IMR-90 (cell line): ENCODE measurements around the gene MGME1. TPM values are rescaled to one million over a fixed set of nuclear protein-coding genes. Genes with fewer than 3 reads are reported as not detected.

Experiments
- ATAC-seq: fragments of 200-7000 bp; cut with Tn5 transposase; 2 replicates; pipeline ENCODE4 v1.9.1; 2020; ENCODE audit warnings: low read depth, mild to moderate bottlenecking, moderate library complexity
- BruUV-seq: library from RNA; stranded (reverse); fragments of 400-500 nt; replicated peaks from 2 replicates; lab custom pipeline; 2021; lab: Mats Ljungman, UMichigan
- CTCF ChIA-PET: fragments of 300-600 bp; formaldehyde crosslinking; extraction: SDS; loops from one replicate; lab custom pipeline; 2021; ENCODE audit warnings: antibody characterized with exemption; lab: Yijun Ruan, JAX
- POLR2A ChIA-PET: fragments of 300-600 bp; sonication (Branson Sonifier 250); formaldehyde crosslinking; loops from one replicate; lab custom pipeline; 2022; ENCODE audit warnings: antibody characterized with exemption; ENCODE audit not compliant: unreplicated experiment; lab: Charles Lee
- DNase-seq: peaks from one replicate; pipeline ENCODE4 v3.0.0; 2013
- H2AFZ ChIP-seq: replicated peaks from 2 replicates; pipeline ENCODE3; 2013; ENCODE audit warnings: low read length, mild to moderate bottlenecking; ENCODE audit not compliant: poor library complexity
- H2AK5ac ChIP-seq: 2 replicates; pipeline ENCODE4 v1.6.1; 2013; ENCODE audit warnings: low read depth, low read length, inconsistent platforms
- H2AK9ac ChIP-seq: replicated peaks from 2 replicates; pipeline ENCODE3; 2013; ENCODE audit warnings: mild to moderate bottlenecking, low read depth, low read length, moderate library complexity; ENCODE audit not compliant: poor library complexity
- H2BK120ac ChIP-seq: 2 replicates; pipeline ENCODE4 v1.6.1; 2013; ENCODE audit warnings: low read depth, low read length, inconsistent platforms
- H2BK15ac ChIP-seq: 3 replicates; pipeline ENCODE4 v1.6.1; 2013; ENCODE audit warnings: low read depth, low read length, inconsistent platforms
- H2BK20ac ChIP-seq: 2 replicates; pipeline ENCODE4 v1.6.1; 2013; ENCODE audit warnings: low read depth, mild to moderate bottlenecking, inconsistent platforms, low read length, moderate library complexity
- H2BK5ac ChIP-seq: 2 replicates; pipeline ENCODE4 v1.6.1; 2013; ENCODE audit warnings: mild to moderate bottlenecking, low read depth, low read length, inconsistent platforms; ENCODE audit not compliant: poor library complexity, severe bottlenecking
- H3K14ac ChIP-seq: replicated peaks from 2 replicates; pipeline ENCODE4 v1.6.1; 2013; ENCODE audit warnings: low read depth, low read length, inconsistent platforms
- H3K18ac ChIP-seq: 2 replicates; pipeline ENCODE4 v1.6.1; 2013; ENCODE audit warnings: low read depth, low read length, control low read depth
- H3K23ac ChIP-seq: 2 replicates; pipeline ENCODE4 v1.6.1; 2013; ENCODE audit warnings: low read depth, low read length, inconsistent platforms
- H3K27ac ChIP-seq: 2 replicates; pipeline ENCODE4 v1.5.1; 2013; ENCODE audit warnings: mild to moderate bottlenecking, control low read depth, low read length; ENCODE audit not compliant: insufficient read depth
- H3K27me3 ChIP-seq: 2 replicates; pipeline ENCODE4 v1.6.1; 2013; ENCODE audit warnings: low read length; ENCODE audit not compliant: control insufficient read depth, insufficient read depth
- H3K36me3 ChIP-seq: 2 replicates; pipeline ENCODE4 v1.6.1; 2013; ENCODE audit warnings: low read length, mixed read lengths; ENCODE audit not compliant: control insufficient read depth, insufficient read depth
- H3K4ac ChIP-seq: 2 replicates; pipeline ENCODE4 v1.6.1; 2013; ENCODE audit warnings: low read depth, low read length, inconsistent platforms
- H3K4me1 ChIP-seq: 2 replicates; pipeline ENCODE4 v1.6.1; 2013; ENCODE audit warnings: low read length, mixed read lengths; ENCODE audit not compliant: control insufficient read depth, insufficient read depth
- H3K4me2 ChIP-seq: 2 replicates; pipeline ENCODE4 v1.6.1; 2013; ENCODE audit warnings: low read depth, mild to moderate bottlenecking, control low read depth, low read length, moderate library complexity
- H3K4me3 ChIP-seq: 2 replicates; pipeline ENCODE4 v1.5.1; 2013; ENCODE audit warnings: low read depth, mild to moderate bottlenecking, control low read depth, low read length, moderate library complexity; ENCODE audit not compliant: insufficient read depth
- H3K56ac ChIP-seq: 2 replicates; pipeline ENCODE4 v1.6.1; 2013; ENCODE audit warnings: low read length, inconsistent platforms; ENCODE audit not compliant: insufficient read depth; ENCODE audit errors: extremely low read depth
- H3K79me1 ChIP-seq, 2 experiments: 2 replicates each; pipeline ENCODE4 v1.6.1; 2013; ENCODE audit warnings: low read length in 2 of 2, inconsistent platforms in 1 of 2, low read depth in 1 of 2
- H3K9ac ChIP-seq: 2 replicates; pipeline ENCODE4 v1.6.1; 2013; ENCODE audit warnings: low read depth, low read length, control low read depth
- H3K9me1 ChIP-seq: 2 replicates; pipeline ENCODE4 v1.6.1; 2013; ENCODE audit warnings: low read length, inconsistent platforms; ENCODE audit not compliant: insufficient read depth
- H3K9me3 ChIP-seq: 2 replicates; pipeline ENCODE4 v1.6.1; 2013; ENCODE audit warnings: low read length; ENCODE audit not compliant: control insufficient read depth, insufficient read depth
- H4K20me1 ChIP-seq: 2 replicates; pipeline ENCODE4 v1.6.1; 2013; ENCODE audit warnings: low read length, inconsistent platforms; ENCODE audit not compliant: insufficient read depth
- H4K5ac ChIP-seq: 2 replicates; pipeline ENCODE4 v1.6.1; 2013; ENCODE audit warnings: mild to moderate bottlenecking, low read depth, low read length, control low read depth
- H4K8ac ChIP-seq, 2 experiments: 2 replicates each; pipeline ENCODE4 v1.6.1; 2013; ENCODE audit warnings: low read depth in 2 of 2, low read length in 2 of 2, control low read depth in 1 of 2, inconsistent platforms in 1 of 2
- H4K91ac ChIP-seq: 2 replicates; pipeline ENCODE4 v1.6.1; 2013; ENCODE audit warnings: low read depth, low read length, inconsistent platforms; ENCODE audit not compliant: insufficient read depth
- CHD1 ChIP-seq: IDR thresholded peaks from 2 replicates; pipeline ENCODE4 v1.6.1; 2012; ENCODE audit warnings: low read depth, low read length, improper control_type of control experiment
- FOS ChIP-seq: fragments of 150-350 bp; IDR thresholded peaks from 2 replicates; pipeline ENCODE4 v1.6.1; 2016; ENCODE audit warnings: low read depth, low read length
- MAZ ChIP-seq: IDR thresholded peaks from 2 replicates; pipeline ENCODE4 v1.6.1; 2012; ENCODE audit warnings: low read depth, mild to moderate bottlenecking, low read length, improper control_type of control experiment, moderate library complexity, borderline replicate concordance
- RCOR1 ChIP-seq: IDR thresholded peaks from 2 replicates; pipeline ENCODE4 v1.6.1; 2012; ENCODE audit warnings: mild to moderate bottlenecking, low read length, improper control_type of control experiment; ENCODE audit not compliant: insufficient replicate concordance
- RFX5 ChIP-seq: IDR thresholded peaks from 2 replicates; pipeline ENCODE4 v1.8.0; 2012; ENCODE audit warnings: low read depth, mild to moderate bottlenecking, low read length, moderate library complexity
- SMC3 ChIP-seq: fragments of 150-350 bp; IDR thresholded peaks from 2 replicates; pipeline ENCODE4 v1.6.1; 2016; ENCODE audit warnings: low read depth, mild to moderate bottlenecking, antibody characterized with exemption, low read length, moderate library complexity
- WGBS, 2 experiments: methylation state at CpG; one replicate each; pipeline versions ENCODE4 v1.1.5 to v1.1.7; 2013; ENCODE audit warnings: missing lambda C conversion rate in 2 of 2; ENCODE audit not compliant: insufficient read length in 1 of 2; ENCODE audit errors: extremely low coverage in 2 of 2; 5-methylcytosine and 5-hydroxymethylcytosine counted together
- dilution Hi-C: fragments of 300-500 bp; cut with HindIII; formaldehyde crosslinking; loops from one replicate; pipeline ENCODE4 v1.14.3; 2018; ENCODE audit warnings: low sequenced_read_pairs; ENCODE audit not compliant: unreplicated experiment
- in situ Hi-C: fragments of 300-500 bp; cut with MboI; formaldehyde crosslinking; loops from 3 replicates; pipeline ENCODE4 v1.14.3; 2019; ENCODE audit warnings: low sequenced_read_pairs, inconsistent platforms, mixed read lengths
- intact Hi-C: fragments of 100-400 bp; cut with micrococcal nuclease; formaldehyde crosslinking; loops from 2 replicates; pipeline ENCODE4 v1.10.0; 2022
- polyA plus RNA-seq, 3 experiments: library from polyadenylated mRNA; depleted of rRNA; stranded (reverse); fragments of >200 nt; gene quantifications; 2 replicates each; pipeline ENCODE4 v1.2.3, GENCODE V29; 2012; ENCODE audit warnings: low replicate concordance in 1 of 3
- total RNA-seq: library from RNA; depleted of rRNA; stranded (reverse); fragments of >200 nt; gene quantifications from 2 replicates; pipeline ENCODE4 v1.2.3, GENCODE V29; 2012

The MGME1 gene
- total and polyA plus RNA-seq, 2 of the 4 experiments (the other 2 are of a cell fraction) = 7.2 to 9.3 TPM

GRCh38 chr20:17934141-17934862, 34.5 kb upstream of the MGME1 start:
- no peak overlapping the region; the same call in 1 of the 2 replicates for H2AK5ac ChIP-seq
- H3K4me2 ChIP-seq = no peak overlapping the region
- H3K27me3 ChIP-seq = no peaks in the 10 kb centered on the region
- no peak overlapping the region for H4K91ac ChIP-seq
- peak overlapping the region; percentile 75 for H2AK9ac ChIP-seq
- no peak overlapping the region for H3K14ac ChIP-seq
- H3K9me3 ChIP-seq = peaks cover 3% of the 10 kb centered on the region; the same call in 1 of the 2 replicates
- H4K8ac ChIP-seq = no peak overlapping the region
- WGBS, 2 experiments = 30% methylated on average over 2 of the region's 16 CpGs; no CpG with 5 or more reads in 1 of the 2 experiments
- H3K56ac ChIP-seq = no peak overlapping the region
- H3K4ac ChIP-seq = no peak overlapping the region
- dilution Hi-C loops = no loop called here
- CTCF ChIA-PET = interaction anchor here (0.6 kb wide), 1 partner anchor 280 kb away, joined by 3 read pairs; no protein-coding TSS in a partner anchor
- H2AFZ ChIP-seq = no peak overlapping the region
- TF ChIP-seq SMC3 = no peak
- TF ChIP-seq RCOR1 = no peak
- TF ChIP-seq CHD1 = no peak
- no peak for TF ChIP-seq RFX5
- TF ChIP-seq FOS = no peak
- no peak for TF ChIP-seq MAZ
- H3K9ac ChIP-seq = no peak overlapping the region
- H2BK15ac ChIP-seq = no peak overlapping the region
- H2BK5ac ChIP-seq = no peak overlapping the region
- peaks cover 27% of the 10 kb centered on the region for H4K20me1 ChIP-seq
- intact Hi-C loops = loop anchor here (10.0 kb wide), 1 partner anchor 400 kb away; the partner anchor contains the start of gene BFSP1
- POLR2A ChIA-PET = interaction anchor here (1.0 kb wide), 1 partner anchor 16 kb away, joined by 3 read pairs; no protein-coding TSS in a partner anchor
- ATAC-seq (no peak), DNase-seq (no peak)
- H2BK20ac ChIP-seq = no peak overlapping the region
- no TSS peak for BruUV-seq
- peaks cover 25% of the 10 kb centered on the region for H3K9me1 ChIP-seq
- no peak overlapping the region for H3K4me3 ChIP-seq
- no peak overlapping the region for H4K5ac ChIP-seq
- no peak overlapping the region for H3K27ac ChIP-seq
- H3K23ac ChIP-seq = no peak overlapping the region
- H3K36me3 ChIP-seq = no peaks in the 10 kb centered on the region; the same call in 1 of the 2 replicates
- no peak overlapping the region for H3K18ac ChIP-seq
- no peak overlapping the region for H2BK120ac ChIP-seq
- peaks cover 0 to 16% of the 10 kb centered on the region in 2 experiments; a peak in 1 of 4 replicates for H3K79me1 ChIP-seq
- peaks cover 23% of the 10 kb centered on the region for H3K4me1 ChIP-seq
- in situ Hi-C loops = no loop called here
